ENCODE results near the gene MSANTD4.
"Not testable (repeated sequence)": the region's sequence is repeated elsewhere in the genome, so short reads cannot be mapped to it uniquely, and the experiment has no call there.

MSANTD4 gene

DNA sequence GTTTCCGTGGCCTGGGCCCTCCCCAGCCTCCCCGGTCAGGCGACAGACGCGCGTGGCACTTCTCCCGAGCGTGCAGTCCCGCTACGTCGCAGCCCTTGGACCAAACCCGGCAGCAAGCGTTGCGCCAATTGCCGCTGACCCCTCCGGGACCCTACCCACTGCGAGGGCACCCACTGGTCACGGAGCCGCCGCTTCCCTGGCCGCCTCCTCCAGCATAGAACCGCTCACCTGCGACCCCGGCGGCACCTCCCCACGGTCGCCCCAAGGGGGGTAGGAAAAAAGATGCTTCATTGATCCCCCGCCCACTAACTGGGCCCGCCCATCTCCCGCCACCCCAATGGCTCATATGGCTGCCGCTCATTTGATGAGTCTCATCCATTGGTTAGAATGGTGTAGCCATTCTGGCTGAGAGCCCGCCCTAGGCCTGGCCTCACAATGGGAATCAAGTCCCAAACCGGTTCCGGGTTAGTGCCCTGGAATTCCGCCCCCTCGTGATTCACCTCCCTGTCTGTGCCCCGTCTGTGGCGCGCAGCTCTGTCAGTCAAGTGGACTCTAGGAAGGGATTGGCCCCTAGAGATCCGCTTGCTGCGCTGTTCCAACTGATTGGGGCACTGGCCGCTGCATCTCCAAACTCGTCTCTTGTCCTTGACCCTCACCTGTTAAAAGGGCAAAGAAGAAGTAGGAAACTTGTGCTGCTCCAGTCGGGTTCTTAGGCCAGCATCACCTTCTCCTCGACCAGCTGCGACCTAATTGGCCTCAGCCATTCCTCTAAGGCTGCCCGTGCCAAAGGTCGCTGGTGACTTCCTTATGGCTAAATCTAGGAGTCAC is at the start of gene MSANTD4:
MSANTD4 (minus strand) TSS at position 274 of the 828 bp plus-strand sequence. CDS start 11,323 bp downstream, outside the sequence.
- DNase-seq: peak; percentile 80 to 96

DNA sequence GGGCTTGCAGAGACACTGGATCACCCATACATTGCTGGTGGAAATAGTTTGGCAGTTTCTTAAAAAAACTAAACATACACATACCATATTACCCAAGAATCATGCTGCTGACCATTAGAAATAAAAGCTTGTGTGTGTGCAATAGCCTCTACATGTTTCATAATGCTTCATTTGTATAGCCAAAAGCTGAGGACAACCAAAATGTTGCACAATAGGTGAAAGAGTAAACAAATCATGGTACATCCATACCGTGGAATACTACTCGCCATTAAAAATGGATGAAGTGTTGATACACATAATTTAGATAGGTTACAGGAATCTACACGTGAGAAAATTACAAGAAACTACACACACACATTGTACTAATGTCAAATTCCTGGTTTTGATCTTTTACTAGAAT is 48.6 kb upstream of the MSANTD4 start:
- DNase-seq: no peak

DNA sequence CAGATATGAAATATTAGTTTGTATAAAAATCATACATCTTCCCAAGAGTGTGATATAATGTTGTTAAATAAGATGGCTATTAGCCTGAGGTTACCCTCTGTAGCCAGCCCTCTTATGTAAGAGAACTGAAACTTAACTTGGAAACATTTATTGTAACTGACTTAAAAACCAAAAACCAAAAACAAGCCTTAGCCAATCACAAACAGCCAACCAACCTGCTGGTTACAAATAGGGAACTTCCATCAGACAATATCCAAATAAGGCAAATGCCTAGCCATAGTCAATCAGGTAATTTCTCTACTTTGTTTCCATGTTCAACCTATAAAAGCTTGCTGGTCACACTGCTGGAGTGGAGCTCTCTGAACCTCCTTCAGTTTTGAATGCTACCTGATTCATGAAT is 41.0 kb upstream of the MSANTD4 start:
- DNase-seq: no peak

DNA sequence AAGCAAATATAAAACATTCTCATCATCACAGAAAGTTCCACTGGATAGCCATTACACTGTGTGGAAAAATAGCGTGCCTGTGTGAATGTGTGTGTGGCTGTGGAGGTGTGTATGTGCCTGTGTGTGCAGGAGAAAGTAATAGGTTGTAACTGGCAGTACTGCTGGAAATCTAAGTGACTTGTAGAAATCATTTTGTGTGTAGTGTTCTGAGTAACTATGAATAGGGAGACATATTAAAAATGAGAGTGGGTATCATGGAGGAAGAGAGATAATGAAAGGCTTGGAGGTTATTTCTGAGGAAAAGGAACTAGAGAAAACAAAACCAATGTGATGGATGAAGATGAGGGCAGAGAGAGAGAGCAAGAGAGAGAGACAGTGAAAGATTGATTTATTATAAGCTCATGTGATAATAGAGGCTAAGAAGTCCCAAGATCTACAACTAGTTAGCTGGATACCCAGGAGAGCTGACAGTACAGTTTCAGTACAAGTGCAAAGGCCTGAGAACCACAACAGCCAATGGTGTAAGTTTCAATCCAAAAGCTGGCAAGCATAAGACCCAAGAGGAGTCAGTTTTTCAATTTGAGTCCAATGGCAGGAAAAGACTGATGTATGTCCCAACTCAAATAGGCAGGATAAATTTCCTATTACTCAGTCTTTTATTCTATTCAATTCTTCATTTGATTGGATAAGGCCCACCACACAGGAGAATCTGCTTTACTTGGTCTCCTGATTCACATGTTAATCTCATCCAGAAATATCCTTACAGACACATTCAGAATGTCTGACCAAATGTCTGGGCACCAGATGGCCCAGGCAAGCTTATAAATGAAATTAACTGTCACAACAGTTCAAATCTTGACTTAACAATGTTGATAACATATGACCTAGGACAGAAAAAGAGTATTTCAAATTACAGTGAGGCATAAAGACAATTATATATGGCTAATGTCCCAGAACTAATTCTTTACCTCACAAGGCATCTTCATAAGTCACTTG is 40.2 kb upstream of the MSANTD4 start:
- no peak for DNase-seq

DNA sequence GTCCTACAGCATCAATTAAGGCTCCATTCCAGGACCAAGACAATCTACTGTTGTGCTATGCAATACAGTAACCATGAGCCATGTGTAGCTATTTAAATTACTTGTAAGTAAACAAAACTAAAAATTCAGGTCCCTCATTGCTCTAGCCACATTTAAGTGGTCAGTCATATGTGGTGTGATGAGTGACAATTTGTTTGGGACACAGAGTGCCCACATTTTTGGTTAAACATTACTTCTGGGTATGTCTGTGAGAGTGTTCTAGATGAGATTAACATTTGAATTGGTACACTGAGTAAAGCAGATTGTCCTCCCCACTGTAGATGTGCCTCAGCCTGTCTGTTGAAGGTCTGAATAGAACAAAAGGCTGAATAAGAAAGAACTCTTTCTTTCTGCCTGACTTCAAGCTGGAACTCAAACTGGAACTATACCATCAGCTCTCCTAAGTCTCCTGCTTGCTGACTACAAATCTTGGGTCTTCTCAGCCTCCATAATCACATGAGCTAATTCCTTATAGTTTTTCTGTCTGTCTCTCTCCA is 39.3 kb upstream of the MSANTD4 start:
- DNase-seq: no peak

DNA sequence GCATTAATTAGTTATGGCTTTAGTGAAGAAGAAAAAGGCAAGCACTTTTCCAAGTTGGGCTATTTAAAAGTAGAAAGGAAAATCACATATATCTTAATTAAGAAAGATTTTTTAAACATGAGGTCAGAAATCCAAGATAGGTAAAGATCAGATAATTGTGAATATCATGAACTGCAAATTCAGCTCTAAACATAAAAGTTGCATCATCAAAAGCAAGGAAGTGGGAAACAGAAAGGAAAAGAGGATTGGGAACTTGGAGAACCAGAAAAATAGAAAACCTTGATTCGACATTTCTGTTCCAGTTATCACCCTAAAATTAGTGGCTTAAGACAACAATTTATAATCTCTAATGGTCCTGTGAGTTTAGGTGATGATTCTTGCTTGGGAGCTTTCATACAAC is 37.6 kb upstream of the MSANTD4 start:
- no peak for DNase-seq

DNA sequence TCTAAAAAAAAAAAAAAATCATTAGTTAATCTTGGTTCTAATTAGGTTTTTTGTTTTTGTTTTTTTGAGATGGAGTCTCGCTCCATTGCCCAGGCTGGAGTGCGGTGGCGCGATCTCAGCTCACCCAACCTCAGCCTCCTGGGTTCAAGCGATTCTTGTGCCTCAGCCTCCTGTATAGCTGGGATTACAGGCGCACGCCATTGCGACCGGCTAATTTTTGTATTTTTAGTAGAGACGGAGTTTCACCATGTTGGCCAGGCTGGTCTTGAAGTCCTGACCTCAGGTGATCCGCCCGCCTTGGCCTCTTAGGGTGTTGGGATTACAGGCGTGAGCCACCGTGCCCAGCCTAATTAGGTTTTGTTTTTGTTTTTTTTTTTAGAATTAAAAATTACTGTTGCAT is 36.3 kb upstream of the MSANTD4 start:
- DNase-seq: not testable (repeated sequence)

DNA sequence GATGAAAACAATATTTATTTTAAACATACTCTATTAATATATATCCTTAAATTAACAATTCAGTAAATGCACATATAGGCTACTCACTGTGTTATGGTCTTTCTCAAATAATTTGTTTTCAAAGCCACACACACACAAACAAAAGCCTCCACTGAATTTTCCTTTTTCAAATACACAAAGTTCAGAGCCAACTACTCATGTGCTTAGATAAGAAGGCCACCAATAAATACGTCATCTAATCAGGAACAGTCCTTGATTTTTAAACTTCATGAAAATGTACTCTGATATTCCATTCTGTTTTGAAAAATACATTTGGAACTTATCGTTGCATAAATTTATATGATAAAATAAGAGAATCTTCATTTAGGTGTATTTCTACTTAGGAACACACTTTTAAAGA is 29.1 kb upstream of the MSANTD4 start:
- no peak for DNase-seq

DNA sequence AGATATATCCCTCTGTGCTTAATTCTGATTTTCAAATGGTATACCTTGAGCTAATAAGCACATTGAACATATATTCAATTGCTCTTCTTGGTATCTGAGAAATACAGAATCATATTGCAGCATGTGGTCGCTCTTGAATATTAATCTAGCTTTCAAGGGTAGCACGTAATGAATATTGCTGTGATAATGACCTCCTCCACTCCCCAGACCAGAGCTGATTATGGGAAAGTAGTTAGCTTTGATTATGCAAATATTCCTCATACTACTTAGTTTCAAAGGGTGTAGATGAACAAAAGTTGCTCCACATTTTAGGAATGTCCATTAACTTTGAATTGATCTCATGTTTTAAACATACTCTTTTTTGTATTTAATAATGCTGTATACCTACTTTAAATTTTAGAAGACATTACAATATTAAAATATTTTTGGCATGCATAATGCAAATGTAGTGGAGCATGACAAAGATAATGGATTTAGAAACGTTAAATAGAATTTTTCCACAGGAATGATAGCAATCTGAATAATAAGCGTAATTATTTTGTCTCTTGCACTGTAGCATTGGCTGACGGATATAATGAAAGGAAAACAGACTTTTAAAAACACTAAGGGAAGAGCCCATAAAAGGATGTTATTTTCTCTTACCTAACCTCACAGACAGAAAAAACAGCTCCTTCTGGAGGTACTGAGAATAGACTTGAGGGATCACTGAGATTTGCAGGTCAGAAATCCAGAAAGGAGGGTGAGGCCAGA is 27.9 kb upstream of the MSANTD4 start:
- DNase-seq: no peak

DNA sequence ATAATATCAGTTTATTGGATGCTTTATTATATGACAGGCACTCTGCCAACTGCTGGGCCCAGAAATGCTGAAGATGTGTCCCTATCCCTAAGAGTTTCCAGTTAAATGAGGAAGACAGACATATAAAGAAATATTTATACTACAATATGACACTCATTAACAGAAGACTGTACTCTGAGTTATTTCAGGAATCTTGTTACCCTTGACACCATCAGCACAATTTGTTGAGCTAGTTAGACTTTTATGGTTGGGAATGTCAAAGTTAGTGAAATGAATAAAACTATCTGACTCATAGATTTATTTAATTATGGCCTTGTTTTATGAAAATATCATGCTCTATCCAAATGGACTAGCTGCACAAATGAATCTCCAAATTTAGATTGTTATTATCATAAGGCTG is 25.6 kb upstream of the MSANTD4 start:
- no peak for DNase-seq

DNA sequence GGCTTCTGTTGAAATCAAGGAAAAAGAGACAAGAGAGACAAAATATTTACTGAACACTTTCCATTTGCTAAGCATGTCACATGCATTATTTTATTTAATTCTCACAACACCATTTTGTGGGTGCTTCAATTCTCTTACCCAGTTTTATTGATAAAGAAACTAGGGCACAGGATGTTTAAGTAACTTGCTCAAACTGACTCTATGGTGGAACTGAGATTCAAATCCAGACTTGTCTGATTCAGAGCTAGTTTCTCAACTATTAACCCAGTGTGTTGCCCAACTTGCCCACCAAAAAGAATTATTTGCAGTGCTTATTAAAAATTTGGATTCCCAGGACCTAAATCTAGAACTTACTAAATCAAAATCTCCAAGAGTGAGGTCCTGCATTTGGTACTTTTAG is 21.5 kb upstream of the MSANTD4 start:
- no peak for DNase-seq

DNA sequence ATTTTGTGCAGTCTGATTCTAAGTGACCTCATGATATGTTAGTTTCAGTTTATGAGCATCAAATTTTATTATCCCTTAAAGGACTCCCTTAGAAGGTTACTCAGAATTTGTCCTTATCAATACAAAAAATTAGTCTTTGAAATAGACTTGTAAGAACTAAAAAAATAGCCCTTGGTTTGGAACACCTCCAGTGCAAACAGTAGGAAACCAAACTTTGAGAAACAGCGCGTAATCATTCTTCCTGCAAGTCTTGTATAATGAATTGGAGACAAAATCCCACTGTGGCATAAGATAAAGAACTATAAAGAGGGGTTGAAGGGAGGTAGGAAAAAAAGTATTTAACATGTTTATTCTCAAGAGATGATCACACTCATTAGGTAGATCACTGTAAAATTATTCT is 10.8 kb upstream of the MSANTD4 start:
- no peak for DNase-seq

DNA sequence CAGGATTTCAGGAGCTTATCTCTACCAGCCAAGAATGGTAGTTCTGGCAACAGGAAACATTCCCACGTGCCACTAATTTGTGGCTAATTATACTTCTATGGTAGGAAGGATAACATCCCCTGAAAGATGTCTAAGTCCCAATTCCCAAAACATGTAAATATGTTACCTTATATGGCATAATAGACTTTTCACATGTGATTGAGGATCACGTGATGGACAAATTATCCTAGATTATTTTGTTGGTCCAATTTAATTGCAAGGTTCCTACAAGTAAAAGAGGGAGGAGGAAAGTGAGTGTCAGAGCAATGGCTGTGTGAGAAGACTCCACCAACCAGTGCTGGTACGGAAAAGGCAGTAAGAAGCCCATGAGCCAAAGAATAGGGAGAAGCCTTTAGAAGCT is 9.9 kb upstream of the MSANTD4 start:
- no peak for DNase-seq

DNA sequence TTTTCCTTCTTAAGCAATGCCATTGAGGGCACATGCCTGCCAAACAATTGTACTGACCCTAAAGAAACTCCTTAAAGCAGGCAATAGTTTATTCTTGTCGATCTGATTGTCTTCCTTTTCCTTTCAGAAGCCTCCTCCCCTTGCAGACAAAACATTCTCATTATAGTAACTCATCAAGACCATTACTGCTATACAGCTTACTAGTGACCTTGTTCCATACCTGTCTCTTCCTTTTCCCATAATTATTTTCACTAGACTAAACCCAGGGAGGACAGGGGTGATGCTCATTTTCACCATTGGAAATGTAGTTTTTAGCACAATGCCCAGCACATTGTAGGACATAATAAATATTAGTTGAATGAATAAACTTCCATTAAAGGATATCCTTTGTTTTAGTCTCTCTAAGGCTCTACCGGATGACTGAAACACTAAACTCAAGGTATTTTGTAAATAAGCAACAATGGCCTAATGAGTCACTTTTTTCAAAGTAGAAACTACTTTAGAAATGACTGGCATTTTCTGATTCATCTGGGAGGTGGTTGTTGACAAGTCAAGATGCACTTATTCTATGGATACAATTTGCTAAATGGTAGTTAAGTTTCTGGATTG is 9.3 kb upstream of the MSANTD4 start:
- no peak for DNase-seq

DNA sequence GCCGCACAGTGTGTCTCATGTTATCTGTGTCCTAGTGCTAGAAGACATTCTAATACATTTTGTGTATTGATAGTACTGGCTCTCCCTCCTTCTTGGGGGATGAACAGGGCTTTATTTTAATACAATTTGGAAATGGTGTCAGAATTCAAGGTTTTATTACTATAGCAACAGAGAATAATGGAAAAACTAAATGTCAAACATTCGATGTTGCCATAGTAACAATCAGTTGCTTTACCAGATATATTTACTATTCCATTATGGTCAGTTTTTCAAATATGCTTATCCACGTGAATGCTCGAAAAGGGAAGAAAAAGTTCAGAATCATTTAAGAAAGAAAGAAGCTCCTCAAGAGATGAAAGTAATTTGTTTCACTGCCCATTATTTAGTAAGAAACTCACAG is 8.6 kb upstream of the MSANTD4 start:
- DNase-seq: no peak

DNA sequence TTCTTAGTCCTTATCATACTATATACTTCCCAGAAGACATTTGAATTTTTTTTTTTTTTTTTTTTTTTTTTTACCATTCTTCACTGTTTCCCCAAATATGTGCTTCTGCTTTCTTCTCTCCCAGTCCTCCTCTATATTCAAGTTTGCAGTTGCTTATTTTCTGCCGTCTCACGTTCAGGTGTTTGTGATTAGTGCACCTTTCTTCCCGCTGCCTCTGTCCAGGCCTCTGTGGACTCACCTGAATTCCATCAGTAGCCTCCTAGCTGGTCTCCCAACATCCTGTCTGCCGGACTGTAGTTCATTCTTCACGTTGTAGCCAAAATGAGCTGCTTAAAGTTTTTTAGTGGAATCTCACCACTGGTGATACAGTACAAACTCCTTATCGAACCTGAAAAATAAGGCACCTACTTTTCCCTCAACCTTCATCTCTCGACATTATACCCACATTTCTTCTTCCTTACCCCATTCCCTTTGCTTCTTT is 795 bp upstream of the MSANTD4 start:
- DNase-seq: no peak

DNA sequence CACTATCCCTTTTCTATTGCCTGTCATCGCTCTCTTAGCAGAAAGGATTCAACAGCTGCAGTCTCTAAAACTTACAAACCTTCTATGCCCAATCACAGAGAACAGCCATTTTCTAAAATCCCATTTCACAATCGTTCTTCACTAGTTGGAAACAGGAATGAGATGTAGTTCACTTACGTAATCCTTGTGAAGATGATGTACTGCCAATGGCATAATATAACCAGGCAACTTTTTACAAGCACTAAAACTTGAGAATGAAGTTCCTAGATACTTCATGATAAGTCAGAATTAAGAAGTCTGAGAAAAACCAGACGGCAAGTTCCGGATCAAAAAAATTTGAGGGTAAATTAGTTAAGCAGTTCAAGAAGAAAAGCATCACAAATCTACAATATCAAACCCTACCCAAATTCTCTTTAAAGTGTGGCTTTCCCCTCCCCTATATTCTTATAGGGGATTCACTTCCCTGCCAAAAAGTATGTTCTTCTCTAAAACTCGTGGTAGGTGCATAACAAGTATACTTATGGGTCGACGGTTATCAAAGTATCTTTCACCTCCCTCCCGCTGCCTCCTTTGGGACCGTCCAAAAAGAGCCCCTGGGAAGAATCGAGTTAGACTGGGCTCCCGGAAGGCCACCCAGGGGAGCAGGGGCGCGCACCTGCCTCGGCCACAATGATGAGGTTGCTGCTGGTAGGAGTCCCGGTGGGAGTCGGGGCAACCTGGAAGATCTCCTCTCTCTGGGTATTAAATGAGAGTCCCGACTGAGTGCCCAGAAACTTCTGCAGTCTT is 666 bp downstream of the MSANTD4 start:
- DNase-seq: no peak

DNA sequence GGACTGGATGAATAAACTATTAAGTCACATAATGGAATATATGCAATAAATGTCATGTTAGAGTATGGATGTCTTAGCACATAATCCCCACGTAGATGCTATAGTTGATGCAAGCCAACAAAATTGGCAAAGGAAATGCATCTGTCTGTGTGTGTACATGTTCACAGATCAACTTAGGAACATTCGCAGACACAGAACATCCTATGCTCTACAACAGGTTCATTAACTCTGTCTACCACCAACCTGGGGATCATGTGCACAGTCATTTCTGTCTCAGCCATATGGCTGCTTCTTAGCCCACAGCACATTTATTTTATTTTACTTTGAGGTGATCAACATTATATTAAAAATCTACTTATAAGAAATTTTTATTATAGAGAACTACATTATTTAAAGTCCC is 4.9 kb downstream of the MSANTD4 start:
- DNase-seq: no peak

DNA sequence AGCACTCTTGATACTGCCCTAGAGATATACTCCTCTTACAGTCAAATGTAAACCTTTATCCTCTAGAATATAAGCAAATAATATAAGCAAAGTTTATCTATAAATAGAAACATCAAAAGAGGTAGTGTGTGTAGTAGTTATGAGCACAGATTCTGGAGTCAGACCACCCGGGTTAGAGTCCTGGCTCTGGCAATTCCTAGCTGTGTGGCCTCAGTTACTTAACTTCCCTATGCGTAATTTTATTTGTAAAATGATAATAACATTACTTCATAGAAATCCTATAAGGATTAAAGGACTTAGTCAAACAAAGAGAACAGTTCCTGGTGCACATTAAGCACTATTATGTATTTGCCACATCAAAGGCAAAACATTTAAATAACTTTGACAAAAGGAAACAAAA is 7.0 kb downstream of the MSANTD4 start:
- DNase-seq: no peak

DNA sequence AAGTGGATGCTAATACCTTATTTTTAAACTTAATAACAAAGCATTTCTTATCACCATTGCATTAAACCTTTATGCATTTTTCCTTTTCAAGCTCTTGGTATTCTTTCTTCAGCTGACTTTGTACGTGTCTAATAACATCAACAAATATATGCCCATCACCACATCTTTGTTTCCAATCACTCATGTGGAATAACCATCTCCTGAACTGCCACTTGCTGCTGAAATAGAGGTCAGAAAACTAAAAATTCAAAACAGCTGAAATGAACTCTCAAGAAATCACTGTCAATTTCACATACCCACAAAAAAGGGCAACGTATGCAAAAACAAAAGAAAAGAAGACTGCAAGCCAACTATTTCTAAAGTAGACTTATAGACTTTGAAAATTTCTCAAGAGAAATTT is 7.4 kb downstream of the MSANTD4 start:
- no peak for DNase-seq

DNA sequence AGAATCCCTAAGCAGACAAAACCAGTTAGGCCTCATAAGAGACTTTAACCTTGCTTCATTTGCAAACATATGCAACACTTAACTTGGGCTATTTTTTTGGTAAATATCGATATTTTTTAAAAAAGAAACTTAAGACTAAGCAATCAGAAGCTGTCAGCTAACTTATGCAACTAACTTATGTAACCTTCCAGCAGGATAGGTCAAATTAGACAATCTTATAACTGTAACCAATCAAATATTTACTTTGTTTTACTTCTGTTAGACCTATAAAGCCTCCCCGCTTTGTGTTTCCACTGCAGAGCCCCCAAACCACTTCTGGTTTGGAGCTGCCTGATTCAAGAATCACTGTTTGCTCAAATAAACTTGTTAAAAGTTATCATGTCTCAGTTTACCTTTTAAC is 8.0 kb downstream of the MSANTD4 start:
- DNase-seq: no peak
